Measurements from ENCODE around the gene FAM24B. TPM values are rescaled to one million over a fixed set of nuclear protein-coding genes. Genes with fewer than 3 reads are reported as not detected.

Gene FAM24B
- total and polyA plus RNA-seq, 2 donors (not counting 3 experiments of a cell fraction or from before 2014, with no cell fraction given), result 9.3 to 10.6 TPM

DNA sequence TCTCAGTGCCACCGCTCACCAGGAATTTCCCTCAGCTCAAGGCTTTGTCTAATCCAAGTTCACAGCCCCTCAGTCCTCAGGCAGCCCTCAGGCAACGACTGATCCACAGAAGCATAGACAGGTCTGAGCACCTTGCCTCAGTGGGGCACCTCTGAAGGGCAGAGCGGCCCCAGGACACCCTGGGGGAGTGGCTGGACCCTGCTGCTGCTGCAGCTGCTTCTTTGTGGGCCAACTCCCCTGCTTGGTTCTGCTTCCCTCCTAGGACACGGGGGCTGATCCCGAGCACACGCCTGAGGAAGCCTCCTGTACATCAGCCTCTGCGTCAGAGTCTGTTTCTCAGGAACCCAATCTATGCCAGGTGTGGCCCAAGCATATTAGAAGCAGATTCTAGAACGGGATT is 49.9 kb downstream of the FAM24B start:
- TF ChIP-seq EZH2 (IDR thresholded peaks at IDR 0.05; ENCODE audit: borderline replicate concordance, low read depth, low read length, severe bottlenecking), result no peak
- TF ChIP-seq POLR2A (IDR thresholded peaks at IDR 0.05; ENCODE audit: low read depth, low read length), result no peak
- no peak for TF ChIP-seq GATA2 (IDR thresholded peaks at IDR 0.05; ENCODE audit: insufficient read depth, insufficient read length, low read depth, low read length)
- TF ChIP-seq POLR2AphosphoS5 (IDR thresholded peaks at IDR 0.05; ENCODE audit: insufficient read depth, low read depth, low read length), result no peak
- TF ChIP-seq FOS (IDR thresholded peaks at IDR 0.05; ENCODE audit: borderline replicate concordance, insufficient read depth, low read length), result no peak
- TF ChIP-seq MYC (IDR thresholded peaks at IDR 0.05; ENCODE audit: low read depth, low read length), result no peak
- TF ChIP-seq, protein P1, sequence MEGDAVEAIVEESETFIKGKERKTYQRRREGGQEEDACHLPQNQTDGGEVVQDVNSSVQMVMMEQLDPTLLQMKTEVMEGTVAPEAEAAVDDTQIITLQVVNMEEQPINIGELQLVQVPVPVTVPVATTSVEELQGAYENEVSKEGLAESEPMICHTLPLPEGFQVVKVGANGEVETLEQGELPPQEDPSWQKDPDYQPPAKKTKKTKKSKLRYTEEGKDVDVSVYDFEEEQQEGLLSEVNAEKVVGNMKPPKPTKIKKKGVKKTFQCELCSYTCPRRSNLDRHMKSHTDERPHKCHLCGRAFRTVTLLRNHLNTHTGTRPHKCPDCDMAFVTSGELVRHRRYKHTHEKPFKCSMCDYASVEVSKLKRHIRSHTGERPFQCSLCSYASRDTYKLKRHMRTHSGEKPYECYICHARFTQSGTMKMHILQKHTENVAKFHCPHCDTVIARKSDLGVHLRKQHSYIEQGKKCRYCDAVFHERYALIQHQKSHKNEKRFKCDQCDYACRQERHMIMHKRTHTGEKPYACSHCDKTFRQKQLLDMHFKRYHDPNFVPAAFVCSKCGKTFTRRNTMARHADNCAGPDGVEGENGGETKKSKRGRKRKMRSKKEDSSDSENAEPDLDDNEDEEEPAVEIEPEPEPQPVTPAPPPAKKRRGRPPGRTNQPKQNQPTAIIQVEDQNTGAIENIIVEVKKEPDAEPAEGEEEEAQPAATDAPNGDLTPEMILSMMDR (IDR thresholded peaks at IDR 0.05; ENCODE audit: extremely low read depth in 1 of 2, insufficient read depth in 1 of 2, low read depth in 1 of 2, low read length in 2 of 2), result no peak
- TF ChIP-seq, protein P2, sequence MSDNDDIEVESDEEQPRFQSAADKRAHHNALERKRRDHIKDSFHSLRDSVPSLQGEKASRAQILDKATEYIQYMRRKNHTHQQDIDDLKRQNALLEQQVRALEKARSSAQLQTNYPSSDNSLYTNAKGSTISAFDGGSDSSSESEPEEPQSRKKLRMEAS (IDR thresholded peaks at IDR 0.05; ENCODE audit: insufficient read depth, insufficient read length), result no peak
- TF ChIP-seq JUN (IDR thresholded peaks at IDR 0.05; ENCODE audit: borderline replicate concordance, insufficient read depth, insufficient read length, low read depth), result no peak
- Histone ChIP-seq H3K27ac (ENCODE audit: insufficient read depth, low read depth, low read length) (no peak overlapping the region), H3K4me3 (replicated peaks in 1 of 3; ENCODE audit: insufficient read depth in 1 of 3, low read depth in 1 of 3, low read length in 3 of 3) (no peak overlapping the region), H3K4me2 (ENCODE audit: insufficient read depth, low read length) (no peak overlapping the region), H3K27me3 (ENCODE audit: control insufficient read depth in 2 of 2, insufficient read depth in 2 of 2, low read length in 2 of 2) (peaks cover 2 to 10% of the 10 kb centered on the region in 2 experiments), H3K9me1 (replicated peaks; ENCODE audit: control insufficient read depth, extremely low read depth, insufficient read depth, low read length) (no peaks in the 10 kb centered on the region), H4K20me1 (replicated peaks; ENCODE audit: control insufficient read depth, extremely low read depth, insufficient read depth, low read length) (no peaks in the 10 kb centered on the region), H3K4me1 (ENCODE audit: control insufficient read depth, extremely low read depth, insufficient read depth, low read length) (no peaks in the 10 kb centered on the region), H3K9ac (replicated peaks; ENCODE audit: extremely low read depth, insufficient read depth, low read length) (no peak overlapping the region), H2AFZ (ENCODE audit: low read depth, low read length) (no peak overlapping the region), H3K79me2 (ENCODE audit: control insufficient read depth, insufficient read depth, low read length) (no peaks in the 10 kb centered on the region), H3K9me3 (replicated peaks; ENCODE audit: control insufficient read depth, insufficient read depth, low read length) (no peaks in the 10 kb centered on the region), H3K36me3 (ENCODE audit: control insufficient read depth in 2 of 2, extremely low read depth in 1 of 2, insufficient read depth in 2 of 2, low read length in 2 of 2) (peaks cover 0 to 2% of the 10 kb centered on the region in 2 experiments)
- intact Hi-C loops (cut with micrococcal nuclease), result no loop called here
- DNase-seq (ENCODE audit: low read depth, low spot score), result no peak
- no TSS peak for BruUV-seq (replicated peaks)
- no peak for FAIRE-seq
- POLR2A ChIA-PET, result no interaction called here
- CTCF ChIA-PET, result no interaction called here
- dilution Hi-C loops (cut with MboI; ENCODE audit: extremely low pct_ligation_motif_present, low sequenced_read_pairs), result no loop called here
